Breast epithelium (tissue), 4 donors: ENCODE data around the gene NEDD8. TPM values are rescaled to one million over a fixed set of nuclear protein-coding genes. Genes with fewer than 3 reads are reported as not detected.
"Not testable (repeated sequence)": the region's sequence is repeated elsewhere in the genome, so short reads cannot be mapped to it uniquely, and the experiment has no call there.

ENCODE experiments used
- DNase-seq, 2 donors: peaks; one replicate each; pipeline ENCODE4 v3.0.0-alpha.2; 2019; ENCODE audit warnings: low spot score in 2 of 2
- H3K27ac ChIP-seq, 2 donors: fragments of 200-600 bp; sonication (generic) in 1 of 2; one replicate each; pipeline ENCODE4 v1.5.1; 2016 to 2019; ENCODE audit warnings: mild to moderate bottlenecking in 1 of 2
- H3K27me3 ChIP-seq, 2 donors: fragments of 200-600 bp; sonication (generic) in 1 of 2; one replicate each; pipeline versions ENCODE4 v1.5.1 to v1.6.0; 2017 to 2019; ENCODE audit warnings: control low read depth in 1 of 2, mild to moderate bottlenecking in 1 of 2
- H3K36me3 ChIP-seq: fragments of 200-600 bp; one replicate; pipeline ENCODE4 v1.5.1; 2019
- H3K4me1 ChIP-seq, 2 donors: fragments of 200-600 bp; sonication (generic); one replicate each; pipeline ENCODE4 v1.5.1; 2016 to 2019; ENCODE audit warnings: control low read depth in 1 of 2
- H3K4me3 ChIP-seq, 3 donors: fragments of 200-600 bp; sonication (generic); 1 replicate in 2 of 3; 2 replicates in 1 of 3; pipeline ENCODE4 v1.5.1; 2016 to 2019; ENCODE audit warnings: mild to moderate bottlenecking in 3 of 3, moderate library complexity in 2 of 3
- H3K9me3 ChIP-seq, 2 donors: fragments of 200-600 bp; sonication (generic) in 1 of 2; one replicate each; pipeline ENCODE4 v1.5.1; 2016 to 2019; ENCODE audit warnings: control low read depth in 1 of 2
- POLR2A ChIP-seq: fragments of 450-650 bp; IDR thresholded peaks from one replicate; pipeline ENCODE4 v1.6.1; 2016; ENCODE audit warnings: antibody characterized with exemption, mild to moderate bottlenecking, moderate library complexity
- POLR2AphosphoS5 ChIP-seq, 3 donors: sonication (generic); formaldehyde crosslinking; IDR thresholded peaks; one replicate each; pipeline ENCODE4 v1.6.1; 2017; ENCODE audit warnings: antibody characterized with exemption in 3 of 3
- intact Hi-C: fragments of 100-400 bp; cut with DNase I; formaldehyde crosslinking; loops from one replicate; pipeline ENCODE4 v1.15.1; 2023; ENCODE audit warnings: low total_unique reads
- total RNA-seq, 3 donors: library from RNA; depleted of rRNA; stranded (reverse); fragments of >200 nt; gene quantifications; one replicate each; pipeline ENCODE4 v1.1.0, GENCODE V29; 2016
- TF ChIP-seq, protein P1 (sequence below), 3 donors: fragments of 450-650 bp; IDR thresholded peaks; one replicate each; pipeline ENCODE4 v1.5.1; 2016 to 2017; ENCODE audit warnings: antibody characterized with exemption in 3 of 3, mild to moderate bottlenecking in 3 of 3, moderate library complexity in 3 of 3

NEDD8 gene
- total RNA-seq, 3 donors from 2014 or later = 118 to 165 (median 150) TPM

GRCh38 chr14:24204163-24205146, 27.7 kb downstream of the NEDD8 start:
- Histone ChIP-seq H3K4me1 (no peaks in the 10 kb centered on the region), H3K36me3 (no peaks in the 10 kb centered on the region), H3K4me3 (no peak overlapping the region), H3K9me3 (no peaks in the 10 kb centered on the region), H3K27me3 (no peaks in the 10 kb centered on the region), H3K27ac (no peak overlapping the region)
- TF ChIP-seq, protein P1, sequence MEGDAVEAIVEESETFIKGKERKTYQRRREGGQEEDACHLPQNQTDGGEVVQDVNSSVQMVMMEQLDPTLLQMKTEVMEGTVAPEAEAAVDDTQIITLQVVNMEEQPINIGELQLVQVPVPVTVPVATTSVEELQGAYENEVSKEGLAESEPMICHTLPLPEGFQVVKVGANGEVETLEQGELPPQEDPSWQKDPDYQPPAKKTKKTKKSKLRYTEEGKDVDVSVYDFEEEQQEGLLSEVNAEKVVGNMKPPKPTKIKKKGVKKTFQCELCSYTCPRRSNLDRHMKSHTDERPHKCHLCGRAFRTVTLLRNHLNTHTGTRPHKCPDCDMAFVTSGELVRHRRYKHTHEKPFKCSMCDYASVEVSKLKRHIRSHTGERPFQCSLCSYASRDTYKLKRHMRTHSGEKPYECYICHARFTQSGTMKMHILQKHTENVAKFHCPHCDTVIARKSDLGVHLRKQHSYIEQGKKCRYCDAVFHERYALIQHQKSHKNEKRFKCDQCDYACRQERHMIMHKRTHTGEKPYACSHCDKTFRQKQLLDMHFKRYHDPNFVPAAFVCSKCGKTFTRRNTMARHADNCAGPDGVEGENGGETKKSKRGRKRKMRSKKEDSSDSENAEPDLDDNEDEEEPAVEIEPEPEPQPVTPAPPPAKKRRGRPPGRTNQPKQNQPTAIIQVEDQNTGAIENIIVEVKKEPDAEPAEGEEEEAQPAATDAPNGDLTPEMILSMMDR (IDR thresholded peaks at IDR 0.05) = no peak
- no peak for TF ChIP-seq POLR2AphosphoS5 (IDR thresholded peaks at IDR 0.05)
- TF ChIP-seq POLR2A = no peak
- no peak for DNase-seq
- intact Hi-C loops = no loop called here

DNA sequence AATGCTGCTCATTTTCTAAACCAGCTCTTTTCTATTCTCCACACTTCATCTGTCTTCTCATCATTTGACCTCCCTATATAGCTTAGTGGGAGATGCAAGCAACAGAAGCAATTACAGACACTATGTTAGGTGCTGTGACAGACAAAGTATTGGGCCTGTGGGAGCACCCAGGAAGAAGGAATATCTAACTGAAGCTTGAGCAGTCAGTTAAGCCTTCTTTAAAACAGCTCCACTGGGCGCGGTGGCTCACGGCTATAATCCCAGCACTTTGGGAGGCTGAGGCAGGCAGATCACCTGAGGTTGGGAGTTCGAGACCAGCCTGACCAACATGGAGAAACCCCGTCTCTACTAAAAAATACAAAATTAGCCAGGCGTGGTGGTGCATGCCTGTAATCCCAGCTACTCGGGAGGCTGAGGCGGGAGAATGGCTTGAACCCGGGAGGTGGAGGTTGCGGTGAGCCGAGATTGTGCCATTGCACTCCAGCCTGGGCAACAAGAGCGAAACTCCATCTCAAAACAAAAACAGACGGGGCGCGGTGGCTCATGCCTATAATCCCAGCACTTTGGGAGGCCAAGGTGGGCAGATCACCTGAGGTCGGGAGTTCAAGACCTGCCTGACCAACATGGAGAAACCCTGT, 28.8 kb downstream of the NEDD8 start:
- DNase-seq, H3K4me1 ChIP-seq, H3K4me3 ChIP-seq, intact Hi-C loops, H3K27ac ChIP-seq, H3K36me3 ChIP-seq, H3K27me3 ChIP-seq, H3K9me3 ChIP-seq: not testable (repeated sequence)

- H3K36me3 ChIP-seq, H3K9me3 ChIP-seq, H3K4me3 ChIP-seq, H3K27me3 ChIP-seq, DNase-seq, H3K4me1 ChIP-seq, intact Hi-C loops, H3K27ac ChIP-seq: not testable (repeated sequence)
Observed at GRCh38 chr14:24202538-24202937, 29.6 kb downstream of the NEDD8 start.

GRCh38 chr14:24198814-24199524, 33.2 kb downstream of the NEDD8 start:
- Histone ChIP-seq H3K36me3 (no peaks in the 10 kb centered on the region), H3K9me3 (no peaks in the 10 kb centered on the region), H3K27ac (no peak overlapping the region), H3K4me1 (peaks cover 0 to 7% of the 10 kb centered on the region in 2 donors), H3K27me3 (no peaks in the 10 kb centered on the region), H3K4me3 (no peak overlapping the region)
- DNase-seq = no peak
- TF ChIP-seq POLR2A (no peak), POLR2AphosphoS5 (IDR thresholded peaks at IDR 0.05) (no peak)
- TF ChIP-seq, protein P1 (IDR thresholded peaks at IDR 0.05) = no peak
- intact Hi-C loops = no loop called here

- no peak overlapping the region for H3K4me3 ChIP-seq
- TF ChIP-seq, protein P1 (IDR thresholded peaks at IDR 0.05) = no peak
- H3K27me3 ChIP-seq = no peaks in the 10 kb centered on the region
- no peak for DNase-seq
- intact Hi-C loops = no loop called here
- peaks cover 0 to 7% of the 10 kb centered on the region in 2 donors for H3K4me1 ChIP-seq
- no peaks in the 10 kb centered on the region for H3K36me3 ChIP-seq
- no peak overlapping the region for H3K27ac ChIP-seq
- H3K9me3 ChIP-seq = no peaks in the 10 kb centered on the region
Observed at GRCh38 chr14:24197056-24197450, 35.1 kb downstream of the NEDD8 start.
